H1 (cell line): ENCODE measurements around the gene NDUFA7. TPM values are rescaled to one million over a fixed set of nuclear protein-coding genes. Genes with fewer than 3 reads are reported as not detected.
A peak's percentile ranks its signal among the peaks of the same experiment; 100 is the strongest.

Experiments
- CTCF ChIA-PET: fragments of 300-600 bp; sonication (Branson Sonifier 250); formaldehyde crosslinking; loops from one replicate; lab custom pipeline; 2021; ENCODE audit not compliant: partially characterized antibody; lab: Charles Lee
- POLR2A ChIA-PET: fragments of 300-600 bp; sonication (Branson Sonifier 250); formaldehyde crosslinking; loops from one replicate; lab custom pipeline; 2021; ENCODE audit warnings: inconsistent platforms; ENCODE audit not compliant: partially characterized antibody; lab: Charles Lee
- DNase-seq, 2 experiments: peaks; one replicate each; pipeline versions ENCODE4 v3.0.0 to v3.0.0-alpha.2; 2010 to 2022; ENCODE audit warnings: low spot score in 2 of 2, low read depth in 1 of 2, mixed read lengths in 1 of 2
- FAIRE-seq: peaks from 2 replicates; lab custom pipeline; 2011; peaks lifted over from hg19 to GRCh38; lab: Jason Lieb, UNC
- H2AFZ ChIP-seq: 2 replicates; pipeline ENCODE4 v1.8.1; 2012; ENCODE audit warnings: low read length, inconsistent platforms
- H2AK5ac ChIP-seq: 2 replicates; pipeline ENCODE4 v1.6.1; 2013; ENCODE audit warnings: low read depth, low read length
- H2BK120ac ChIP-seq: replicated peaks from 2 replicates; pipeline ENCODE3; 2013; ENCODE audit warnings: low read depth, low read length, inconsistent platforms
- H2BK12ac ChIP-seq: 2 replicates; pipeline ENCODE4 v1.6.1; 2013; ENCODE audit warnings: low read depth, low read length
- H2BK15ac ChIP-seq: 2 replicates; pipeline ENCODE4 v1.6.1; 2013; ENCODE audit warnings: low read length
- H2BK20ac ChIP-seq: 2 replicates; pipeline ENCODE4 v1.6.1; 2013; ENCODE audit warnings: low read length
- H2BK5ac ChIP-seq: 2 replicates; pipeline ENCODE4 v1.6.1; 2013; ENCODE audit warnings: low read depth, low read length
- H3K14ac ChIP-seq: 2 replicates; pipeline ENCODE4 v1.6.1; 2013; ENCODE audit warnings: inconsistent platforms; ENCODE audit not compliant: insufficient read length
- H3K18ac ChIP-seq: 2 replicates; pipeline ENCODE4 v1.6.1; 2013; ENCODE audit warnings: low read length; ENCODE audit errors: extremely low read depth
- H3K23ac ChIP-seq: 2 replicates; pipeline ENCODE4 v1.6.1; 2013; ENCODE audit warnings: inconsistent platforms; ENCODE audit not compliant: insufficient read length
- H3K23me2 ChIP-seq: 2 replicates; pipeline ENCODE4 v1.6.1; 2013; ENCODE audit warnings: low read depth, low read length
- H3K27ac ChIP-seq: 2 replicates; pipeline ENCODE4 v1.6.1; 2011; ENCODE audit warnings: low read depth, low read length, inconsistent platforms
- H3K27me3 ChIP-seq, 4 experiments: replicated peaks in 1 of 4; 1 replicate in 1 of 4; 2 replicates in 3 of 4; pipeline versions ENCODE4 v1.6.1 to v1.8.1; 2011 to 2013; ENCODE audit warnings: low read length in 3 of 4, mild to moderate bottlenecking in 3 of 4, inconsistent platforms in 2 of 4, mixed read lengths in 2 of 4, moderate library complexity in 1 of 4; ENCODE audit not compliant: control insufficient read depth in 3 of 4, insufficient read depth in 3 of 4; ENCODE audit errors: extremely low read depth in 1 of 4
- H3K36me3 ChIP-seq, 4 experiments: 2 replicates each; pipeline versions ENCODE4 v1.6.1 to v1.8.1; 2011 to 2013; ENCODE audit warnings: mild to moderate bottlenecking in 4 of 4, low read length in 3 of 4, moderate library complexity in 2 of 4, control low read depth in 1 of 4, inconsistent platforms in 1 of 4; ENCODE audit not compliant: insufficient read depth in 4 of 4, control insufficient read depth in 2 of 4
- H3K4ac ChIP-seq: replicated peaks from 2 replicates; pipeline ENCODE3; 2013; ENCODE audit warnings: low read length, low read depth, mixed read lengths, inconsistent platforms; ENCODE audit not compliant: insufficient read length
- H3K4me1 ChIP-seq, 4 experiments: replicated peaks in 1 of 4; 1 replicate in 1 of 4; 2 replicates in 3 of 4; pipeline versions ENCODE4 v1.6.1 to v1.8.1; 2011 to 2013; ENCODE audit warnings: low read length in 3 of 4, inconsistent platforms in 2 of 4, mixed read lengths in 1 of 4; ENCODE audit not compliant: insufficient read depth in 4 of 4, control insufficient read depth in 3 of 4
- H3K4me2 ChIP-seq, 2 experiments: 2 replicates each; pipeline versions ENCODE4 v1.6.1 to v1.8.1; 2011 to 2013; ENCODE audit warnings: low read depth in 2 of 2, low read length in 2 of 2, control low read depth in 1 of 2, inconsistent platforms in 1 of 2, mild to moderate bottlenecking in 1 of 2; ENCODE audit not compliant: insufficient read depth in 1 of 2
- H3K4me3 ChIP-seq, 4 experiments: fragments of 200-600, 300-600 bp in 1 of 4; sonication (generic), shearing (Covaris generic), sonication (Bioruptor Twin) in 1 of 4; 2 replicates each; pipeline versions ENCODE4 v1.5.1 to v1.8.1; 2011 to 2016; ENCODE audit warnings: low read length in 4 of 4, low read depth in 3 of 4, control low read depth in 2 of 4, inconsistent platforms in 2 of 4, mild to moderate bottlenecking in 2 of 4, mixed read lengths in 1 of 4, moderate library complexity in 1 of 4; ENCODE audit not compliant: insufficient read depth in 2 of 4; ENCODE audit errors: extremely low read depth in 1 of 4
- H3K56ac ChIP-seq: replicated peaks from 2 replicates; pipeline ENCODE3; 2013; ENCODE audit warnings: low read depth, mild to moderate bottlenecking, mixed read lengths, low read length, inconsistent platforms; ENCODE audit not compliant: insufficient read length
- H3K79me1 ChIP-seq: 2 replicates; pipeline ENCODE4 v1.6.1; 2013; ENCODE audit warnings: low read depth, low read length, control low read depth
- H3K79me2 ChIP-seq, 2 experiments: 2 replicates each; pipeline versions ENCODE4 v1.6.1 to v1.8.1; 2012 to 2013; ENCODE audit warnings: low read length in 2 of 2, mild to moderate bottlenecking in 2 of 2, inconsistent platforms in 1 of 2; ENCODE audit not compliant: insufficient read depth in 2 of 2, control insufficient read depth in 1 of 2
- H3K9ac ChIP-seq, 4 experiments: replicated peaks in 1 of 4; 1 replicate in 1 of 4; 2 replicates in 3 of 4; pipeline versions ENCODE4 v1.6.1 to v1.8.1; 2011 to 2013; ENCODE audit warnings: low read depth in 3 of 4, low read length in 3 of 4, control low read depth in 2 of 4, mild to moderate bottlenecking in 2 of 4, moderate library complexity in 2 of 4, inconsistent platforms in 1 of 4; ENCODE audit errors: extremely low read depth in 1 of 4
- H3K9me3 ChIP-seq, 2 experiments: 2 replicates each; pipeline versions ENCODE4 v1.6.1 to v1.8.1; 2012 to 2013; ENCODE audit warnings: mild to moderate bottlenecking in 2 of 2, moderate library complexity in 2 of 2, control low read depth in 1 of 2, inconsistent platforms in 1 of 2, low read depth in 1 of 2, low read length in 1 of 2, mixed read lengths in 1 of 2; ENCODE audit not compliant: insufficient read depth in 2 of 2
- H4K20me1 ChIP-seq, 2 experiments: replicated peaks in 1 of 2; 2 replicates each; pipeline versions ENCODE3 to v1.8.1; 2011 to 2013; ENCODE audit warnings: inconsistent platforms in 2 of 2, low read length in 2 of 2, mild to moderate bottlenecking in 1 of 2; ENCODE audit not compliant: insufficient read depth in 2 of 2, control insufficient read depth in 1 of 2
- H4K5ac ChIP-seq: 2 replicates; pipeline ENCODE4 v1.6.1; 2013; ENCODE audit warnings: low read length, low read depth, mixed read lengths, inconsistent platforms; ENCODE audit not compliant: insufficient read length
- H4K8ac ChIP-seq: 2 replicates; pipeline ENCODE4 v1.8.0; 2013; ENCODE audit warnings: mild to moderate bottlenecking, moderate library complexity, low read length, inconsistent platforms; ENCODE audit not compliant: insufficient read depth; ENCODE audit errors: extremely low read depth
- H4K91ac ChIP-seq: replicated peaks from 2 replicates; pipeline ENCODE3; 2013; ENCODE audit warnings: low read length, mixed read lengths, inconsistent platforms; ENCODE audit not compliant: insufficient read length
- CHD1 ChIP-seq: IDR thresholded peaks from 2 replicates; pipeline ENCODE4 v1.6.1; 2012; ENCODE audit warnings: low read depth, low read length, improper control_type of control experiment
- EGR1 ChIP-seq: IDR thresholded peaks from 2 replicates; pipeline ENCODE4 v1.6.1; 2011; ENCODE audit warnings: low read depth, low read length, borderline replicate concordance
- EZH2 ChIP-seq: fragments of 200-600 bp; sonication (generic); IDR thresholded peaks from 2 replicates; pipeline ENCODE4 v1.7.1; 2012; ENCODE audit warnings: low read depth, mild to moderate bottlenecking, moderate library complexity, low read length, inconsistent platforms; ENCODE audit not compliant: severe bottlenecking
- KDM1A ChIP-seq: fragments of 200-600, 300-600 bp; sonication (generic); IDR thresholded peaks from 2 replicates; pipeline ENCODE4 v1.7.1; 2016; ENCODE audit warnings: mild to moderate bottlenecking, low read length, borderline replicate concordance
- MAFK ChIP-seq: IDR thresholded peaks from 2 replicates; pipeline ENCODE4 v1.6.1; 2012; ENCODE audit warnings: low read depth, mild to moderate bottlenecking, improper control_type of control experiment, low read length
- RNF2 ChIP-seq: fragments of 200-900, 300-1000 bp; sonication (generic); IDR thresholded peaks from 2 replicates; pipeline ENCODE4 v1.7.1; 2016; ENCODE audit warnings: borderline replicate concordance, low read depth, mild to moderate bottlenecking, antibody characterized with exemption, low read length; ENCODE audit not compliant: poor library complexity, severe bottlenecking; ENCODE audit errors: missing control alignments
- SP2 ChIP-seq: IDR thresholded peaks from 2 replicates; pipeline ENCODE4 v1.6.1; 2012; ENCODE audit warnings: mild to moderate bottlenecking, low read length, inconsistent platforms
- SP4 ChIP-seq: IDR thresholded peaks from 2 replicates; pipeline ENCODE4 v1.6.1; 2012; ENCODE audit warnings: low read length, inconsistent platforms
- TAF1 ChIP-seq: IDR thresholded peaks from 2 replicates; pipeline ENCODE4 v1.6.1; 2011; ENCODE audit warnings: mild to moderate bottlenecking, low read depth, low read length
- TCF12 ChIP-seq: IDR thresholded peaks from 2 replicates; pipeline ENCODE4 v1.6.1; 2011; ENCODE audit warnings: low read depth, mild to moderate bottlenecking, low read length
- TEAD4 ChIP-seq: IDR thresholded peaks from 2 replicates; pipeline ENCODE4 v1.6.1; 2012; ENCODE audit warnings: low read depth, low read length, inconsistent platforms, mixed read lengths
- WGBS, 2 experiments: shearing (Covaris generic) in 1 of 2; methylation state at CpG; one replicate each; pipeline versions ENCODE4 v1.1.6 to v1.1.7; 2013 to 2015; ENCODE audit warnings: low lambda C conversion rate in 2 of 2, mixed read lengths in 2 of 2, inconsistent platforms in 1 of 2, low coverage in 1 of 2, missing lambda C conversion rate in 1 of 2; ENCODE audit not compliant: insufficient replicate concordance in 2 of 2, insufficient coverage in 1 of 2, insufficient read length in 1 of 2; ENCODE audit errors: extremely low coverage in 1 of 2, missing lambda C conversion rate in 1 of 2; 5-methylcytosine and 5-hydroxymethylcytosine counted together
- polyA plus RNA-seq, 7 experiments: library from polyadenylated mRNA; depleted of rRNA in 3 of 7; stranded (reverse) in 5 of 7; unstranded in 2 of 7; fragments of >200 nt in 5 of 7; fragments of 200-250 nt in 2 of 7; gene quantifications; 1 replicate in 5 of 7; 2 replicates in 1 of 7; 4 replicates in 1 of 7; pipeline versions ENCODE4 v1.2.1 to v1.2.3, GENCODE V29; 2011 to 2013; ENCODE audit warnings: missing spikeins in 2 of 7, mixed read lengths in 2 of 7
- total RNA-seq: library from RNA; stranded (reverse); fragmentation: NEBNext Ultra II Directional; extraction: Animal tissue kit (Norgen Biotek cat#: 25700); gene quantifications from 2 replicates; pipeline ENCODE4 v1.2.1, GENCODE V29; 2021
- TF ChIP-seq, protein P1 (sequence below): IDR thresholded peaks from 2 replicates; pipeline ENCODE4 v1.6.1; 2011; ENCODE audit warnings: low read length, improper control_type of control experiment

Gene NDUFA7
- total and polyA plus RNA-seq, 2 of the 8 experiments (the other 6 are each of a cell fraction or from before 2014, with no cell fraction given): 54.4 to 286 TPM

DNA sequence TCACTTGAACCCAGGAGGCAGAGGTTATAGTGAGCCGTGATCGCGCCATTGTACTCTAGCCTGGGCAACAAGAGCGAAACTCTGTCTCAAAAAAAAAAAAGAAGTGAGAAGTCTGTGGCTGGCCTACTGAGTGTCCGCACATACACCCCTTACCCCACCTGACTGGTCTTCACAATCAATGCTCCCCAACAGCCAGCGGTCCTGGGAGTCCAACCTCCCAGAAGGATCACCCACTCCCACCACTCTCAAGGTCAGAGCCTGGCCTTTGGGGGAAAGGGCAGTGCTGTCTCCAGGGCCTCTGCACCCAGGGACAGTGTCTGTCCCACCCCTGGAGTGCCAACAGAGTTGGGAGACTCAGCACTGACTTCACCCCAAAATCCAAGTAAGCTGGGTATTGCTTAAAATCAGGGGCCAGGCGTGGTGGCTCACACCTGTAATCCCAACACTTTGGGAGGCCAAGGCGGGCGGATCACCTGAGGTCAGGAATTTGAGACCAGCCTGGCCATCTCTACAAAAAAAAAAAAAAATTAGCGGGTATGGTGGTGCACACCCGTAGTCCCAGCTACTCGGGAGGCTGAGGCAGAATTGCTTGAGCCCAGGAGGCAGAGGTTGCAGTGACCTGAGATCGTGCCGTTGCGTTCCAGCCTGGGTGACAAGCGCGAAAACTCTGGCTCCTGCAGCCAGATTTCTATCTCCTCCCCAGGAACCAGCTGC is 10.7 kb downstream of the NDUFA7 start:
- peaks cover 8% of the 10 kb centered on the region for H3K23me2 ChIP-seq
- H3K4ac ChIP-seq: no peak overlapping the region
- H3K4me3 ChIP-seq: no peak overlapping the region
- peaks cover 4% of the 10 kb centered on the region for H3K79me1 ChIP-seq
- H3K4me1 ChIP-seq: peaks cover 0 to 10% (median 3%) of the 10 kb centered on the region in 4 experiments; a peak in 4 of 7 replicates
- H3K79me2 ChIP-seq: peaks cover 0 to 7% of the 10 kb centered on the region in 2 experiments; a peak in 2 of 4 replicates
- no peak overlapping the region for H4K8ac ChIP-seq
- no peak overlapping the region for H3K9ac ChIP-seq
- no peak overlapping the region for H2BK20ac ChIP-seq
- no peak overlapping the region for H2BK120ac ChIP-seq
- H3K27ac ChIP-seq: no peak overlapping the region
- ChIA-PET POLR2A (interaction anchor here (0.5 to 25.3 kb wide), 5 partner anchors 19 to 210 kb away, joined by 3 to 583 read pairs (median 3); partner anchors contain the start of genes NDUFA7, RPS28 and ZNF414), CTCF (interaction anchor here (0.5 to 1.5 kb wide), 4 partner anchors 10 to 166 kb away, joined by 3 to 6 read pairs (median 4); partner anchors contain the start of genes NDUFA7 and RPS28)
- H4K5ac ChIP-seq: no peak overlapping the region
- no peak overlapping the region for H4K91ac ChIP-seq
- no peak overlapping the region for H3K23ac ChIP-seq
- H4K20me1 ChIP-seq: no peaks in the 10 kb centered on the region
- no peak overlapping the region for H2BK12ac ChIP-seq
- DNase-seq (peak in 1 of 2 experiments; percentile 33), FAIRE-seq (no peak)
- no peaks in the 10 kb centered on the region for H3K9me3 ChIP-seq
- H3K14ac ChIP-seq: no peak overlapping the region
- H2BK5ac ChIP-seq: no peak overlapping the region
- H2BK15ac ChIP-seq: no peak overlapping the region
- no peak overlapping the region for H3K18ac ChIP-seq
- H2AFZ ChIP-seq: no peak overlapping the region
- 92% methylated on average over 17 of the region's 17 CpGs; no CpG with 5 or more reads in 1 of the 2 experiments for WGBS, 2 experiments
- no peaks in the 10 kb centered on the region for H3K27me3 ChIP-seq
- H3K56ac ChIP-seq: no peak overlapping the region
- no peak overlapping the region for H3K4me2 ChIP-seq
- peaks cover 2 to 21% (median 9%) of the 10 kb centered on the region in 4 experiments; a peak in 7 of 8 replicates for H3K36me3 ChIP-seq
- H2AK5ac ChIP-seq: no peak overlapping the region
- TF ChIP-seq, protein P1, sequence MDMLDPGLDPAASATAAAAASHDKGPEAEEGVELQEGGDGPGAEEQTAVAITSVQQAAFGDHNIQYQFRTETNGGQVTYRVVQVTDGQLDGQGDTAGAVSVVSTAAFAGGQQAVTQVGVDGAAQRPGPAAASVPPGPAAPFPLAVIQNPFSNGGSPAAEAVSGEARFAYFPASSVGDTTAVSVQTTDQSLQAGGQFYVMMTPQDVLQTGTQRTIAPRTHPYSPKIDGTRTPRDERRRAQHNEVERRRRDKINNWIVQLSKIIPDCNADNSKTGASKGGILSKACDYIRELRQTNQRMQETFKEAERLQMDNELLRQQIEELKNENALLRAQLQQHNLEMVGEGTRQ: no peak
- no peak for TF ChIP-seq TCF12
- no peak for TF ChIP-seq CHD1
- no peak for TF ChIP-seq TEAD4
- TF ChIP-seq SP2: no peak
- TF ChIP-seq EGR1: no peak
- no peak for TF ChIP-seq EZH2
- no peak for TF ChIP-seq TAF1
- TF ChIP-seq RNF2: no peak
- no peak for TF ChIP-seq KDM1A
- no peak for TF ChIP-seq SP4
- no peak for TF ChIP-seq MAFK
